GM15510 (cell line): ENCODE measurements around the gene NT5E.

Experiments used
- POLR2A ChIP-seq: IDR thresholded peaks from 3 replicates; pipeline ENCODE4 v1.6.1; 2011; ENCODE audit warnings: borderline replicate concordance; ENCODE audit not compliant: insufficient read length; ENCODE audit errors: extremely low read depth

NT5E gene

DNA sequence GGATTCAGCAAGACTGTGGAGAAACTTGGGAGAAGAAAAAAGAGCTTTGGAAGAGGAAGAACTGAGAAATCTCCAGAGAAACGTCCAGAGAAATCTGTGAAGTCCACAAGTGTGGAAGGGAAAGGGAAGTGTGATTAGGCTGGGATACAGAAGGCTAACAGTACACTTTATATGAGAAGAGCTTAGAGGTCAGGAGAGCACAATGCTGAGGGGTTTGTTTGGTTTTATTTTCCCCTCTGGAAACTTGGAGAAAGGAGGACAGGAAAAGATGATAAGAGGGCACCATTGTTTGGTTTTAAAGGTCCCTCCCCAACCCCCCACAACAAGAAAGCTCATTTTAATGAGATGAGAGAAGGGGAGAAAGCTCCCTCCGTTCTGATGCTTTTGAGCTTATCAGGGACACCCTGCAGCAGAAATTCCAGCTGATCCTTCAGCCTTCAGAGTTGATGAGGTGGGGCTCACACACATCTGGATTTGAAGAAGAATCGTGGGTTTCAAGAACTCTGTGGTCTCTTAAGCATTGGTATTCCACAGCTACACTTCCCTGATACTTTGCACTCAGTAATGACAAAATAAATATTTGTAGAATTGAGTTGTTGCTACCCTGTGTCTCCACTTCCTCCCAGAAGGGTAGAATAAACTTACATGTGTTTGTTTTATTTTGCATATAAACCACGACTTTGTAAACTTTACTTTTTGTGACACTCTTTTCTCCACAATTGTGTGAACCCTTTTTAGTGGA, 1.9 kb downstream of the NT5E start:
- no peak for TF ChIP-seq POLR2A

GRCh38 chr6:85452441-85452881, 2.6 kb downstream of the NT5E start:
- TF ChIP-seq POLR2A: no peak

GRCh38 chr6:85453052-85453451, 3.2 kb downstream of the NT5E start:
- no peak for TF ChIP-seq POLR2A

GRCh38 chr6:85453490-85453889, 3.6 kb downstream of the NT5E start:
- no peak for TF ChIP-seq POLR2A

DNA sequence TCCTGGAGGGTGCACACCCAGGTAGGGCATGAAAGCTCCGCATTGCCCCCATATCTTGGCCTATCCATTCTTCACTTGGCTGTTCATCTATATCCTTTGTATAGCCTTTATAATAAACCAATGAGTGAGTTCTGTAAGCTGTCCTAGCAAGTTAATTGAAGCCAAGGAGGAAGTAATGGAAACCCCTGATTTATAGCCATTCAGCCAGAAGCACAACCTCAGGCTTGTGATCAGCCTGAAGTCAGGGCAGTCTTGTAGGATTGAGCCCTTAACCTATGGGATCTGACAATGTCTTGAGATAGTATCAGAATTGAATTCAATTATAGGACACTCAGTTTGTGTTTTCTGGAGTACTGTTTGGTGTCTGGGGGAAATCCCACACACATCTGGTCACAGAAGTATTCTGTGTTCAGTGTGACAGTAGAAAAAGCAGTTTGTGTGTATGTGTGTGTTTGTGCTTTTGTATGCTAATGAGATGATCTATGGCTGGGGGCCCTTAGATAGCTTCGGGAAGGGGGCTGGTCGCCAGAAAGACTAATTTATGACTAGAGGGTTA, 5.7 kb downstream of the NT5E start:
- no peak for TF ChIP-seq POLR2A

DNA sequence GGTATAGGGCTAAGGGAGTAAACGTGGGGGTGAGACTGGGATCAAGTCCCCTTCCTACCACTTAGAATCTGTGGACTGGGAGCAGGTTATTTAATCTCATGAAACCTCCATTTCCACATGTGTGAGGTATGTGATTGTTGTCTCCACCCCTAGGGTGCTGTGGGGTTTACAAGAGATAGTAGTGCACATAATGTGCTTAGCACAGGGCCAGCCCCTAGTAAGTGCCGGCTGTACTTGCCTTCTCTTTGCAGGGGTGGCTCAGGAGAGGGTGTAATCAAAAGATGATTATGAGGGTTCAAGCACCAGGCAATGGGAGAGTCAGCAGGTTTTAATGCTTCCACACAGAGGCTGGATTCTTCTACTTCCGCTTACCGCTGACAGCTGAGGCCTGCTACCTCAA, 6.9 kb downstream of the NT5E start:
- TF ChIP-seq POLR2A: no peak

- TF ChIP-seq POLR2A: no peak
Observed at GRCh38 chr6:85458184-85458583, 8.3 kb downstream of the NT5E start.

GRCh38 chr6:85458782-85459181, 8.9 kb downstream of the NT5E start:
- no peak for TF ChIP-seq POLR2A

DNA sequence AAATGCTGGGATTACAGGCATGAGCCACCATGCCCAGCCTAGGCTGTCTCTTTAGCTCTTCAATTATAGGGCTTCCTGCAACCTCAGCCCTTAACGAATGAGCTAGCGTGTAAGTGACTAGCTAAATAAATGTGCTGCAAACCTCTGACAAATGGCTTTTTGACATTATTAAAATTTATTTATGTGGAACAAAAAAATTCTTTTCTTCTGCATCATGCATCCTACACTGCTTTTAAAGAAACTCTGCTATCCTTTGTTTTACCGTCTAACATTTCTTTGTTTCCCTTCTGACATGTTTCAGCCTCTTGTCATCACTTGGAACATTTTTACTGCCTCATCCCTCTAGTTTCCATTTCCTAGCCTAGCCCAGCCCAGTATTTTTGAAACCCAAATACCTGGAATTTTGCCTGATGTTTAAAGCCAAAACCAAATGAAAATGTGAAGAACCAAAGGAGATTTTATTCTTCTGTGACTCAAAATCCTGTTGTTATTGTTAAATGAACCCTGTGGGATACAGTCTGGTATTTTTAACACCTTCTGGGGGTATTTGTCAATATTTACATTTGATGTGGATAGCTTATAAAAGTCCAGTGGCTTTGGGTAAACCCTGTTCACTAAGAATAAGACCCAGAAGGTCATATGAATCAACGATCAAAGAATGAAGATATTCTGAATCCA, 9.5 kb downstream of the NT5E start:
- no peak for TF ChIP-seq POLR2A

- TF ChIP-seq POLR2A: no peak
Observed at GRCh38 chr6:85460154-85460920, 10.5 kb downstream of the NT5E start.

DNA sequence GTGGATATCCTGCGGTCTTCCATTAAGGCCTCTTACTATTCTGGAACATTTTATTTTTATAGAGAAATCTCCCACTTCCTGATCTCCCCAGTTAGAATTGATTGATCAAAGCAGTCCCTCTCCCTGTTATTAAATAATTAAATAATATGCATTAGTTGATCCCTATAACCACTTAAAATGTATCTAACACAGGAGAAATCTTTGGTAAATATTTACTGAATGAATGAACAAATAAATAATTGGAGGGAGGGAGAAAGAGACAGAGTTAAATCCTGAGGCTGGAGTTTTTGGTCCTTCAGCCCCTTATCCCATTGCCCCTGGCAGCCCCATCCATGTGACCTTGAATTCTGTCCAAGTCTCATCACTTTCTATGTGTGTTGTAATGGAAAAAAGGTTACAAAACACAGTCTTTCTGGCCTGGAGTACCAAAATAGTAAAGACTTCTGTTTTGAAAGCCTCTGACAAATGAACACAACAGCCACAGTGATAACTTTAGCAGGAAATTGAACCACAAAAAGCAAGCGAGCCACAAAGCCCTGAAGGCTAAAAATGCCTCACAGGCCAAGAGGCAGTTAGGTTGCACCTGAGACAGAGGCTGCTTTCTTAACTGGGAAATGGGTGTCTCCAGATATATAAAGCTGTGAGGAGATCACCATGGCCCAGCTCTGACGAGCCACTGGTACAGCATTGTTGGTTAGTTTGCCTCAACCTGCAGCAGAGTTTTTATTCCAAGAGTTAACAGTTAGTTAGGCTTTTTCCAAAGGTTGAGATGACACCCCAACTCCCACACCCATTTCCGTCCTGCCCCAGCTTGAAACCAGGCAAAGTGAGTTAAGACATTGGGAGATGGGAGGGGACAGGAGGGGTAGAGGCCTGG, 11.3 kb downstream of the NT5E start:
- TF ChIP-seq POLR2A: no peak

- TF ChIP-seq POLR2A: no peak
Observed at GRCh38 chr6:85461798-85462170, 11.9 kb downstream of the NT5E start.

GRCh38 chr6:85462673-85463072, 12.8 kb downstream of the NT5E start:
- TF ChIP-seq POLR2A: no peak

DNA sequence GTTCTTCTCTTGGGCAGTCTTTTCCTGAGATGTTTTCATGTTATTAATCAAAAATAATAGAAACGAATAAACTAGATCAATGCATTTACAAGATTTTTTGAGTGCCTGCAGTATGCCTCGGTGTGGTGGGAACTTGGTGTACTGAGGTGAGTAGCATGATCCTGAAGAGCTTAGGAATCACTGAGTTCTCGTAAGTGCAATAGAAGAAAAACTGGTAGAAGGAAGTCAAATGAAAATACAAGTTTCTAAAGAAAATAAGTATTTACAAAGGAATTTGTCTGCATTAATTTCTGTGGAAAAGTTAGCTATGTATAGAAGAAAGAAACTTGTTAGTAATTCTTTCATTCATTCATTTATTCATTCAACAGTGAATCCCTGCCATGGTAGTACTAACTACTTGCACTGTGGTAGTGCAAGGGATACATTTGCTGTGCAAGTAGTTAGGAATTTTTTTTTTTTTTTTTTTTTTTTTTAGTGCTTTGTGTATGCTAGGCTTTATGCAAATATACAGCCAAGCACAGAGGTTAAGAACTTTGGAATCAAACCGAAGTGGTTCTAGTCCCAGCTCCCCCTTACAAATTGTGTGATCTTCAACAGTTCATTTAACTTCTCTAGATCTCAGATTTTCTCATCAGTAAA, 13.9 kb downstream of the NT5E start:
- TF ChIP-seq POLR2A: no peak
